Measurements from ENCODE around the gene TMEM143.

TMEM143 gene

GRCh38 chr19:48338802-48339503 is 24.8 kb downstream of the TMEM143 start:
- DNase-seq (ENCODE audit: low spot score), result no peak
- TF ChIP-seq CTCF (IDR thresholded peaks at IDR 0.05), result no peak
- no peak overlapping the region for H3K27ac ChIP-seq
- no peak overlapping the region for H3K4me3 ChIP-seq

GRCh38 chr19:48338253-48338755 is 25.4 kb downstream of the TMEM143 start:
- no peak overlapping the region for H3K27ac ChIP-seq
- no peak for DNase-seq (ENCODE audit: low spot score)
- H3K4me3 ChIP-seq, result no peak overlapping the region
- TF ChIP-seq CTCF (IDR thresholded peaks at IDR 0.05), result no peak

GRCh38 chr19:48333467-48334384 is 30.0 kb downstream of the TMEM143 start:
- Histone ChIP-seq H3K27ac (peak overlapping the region; percentile 63 to 90), H3K4me3 (peak overlapping the region; percentile 63)
- TF ChIP-seq CTCF (IDR thresholded peaks at IDR 0.05), result peak; percentile 77
- peak; percentile 90 for DNase-seq (ENCODE audit: low spot score)

- no peak for TF ChIP-seq CTCF (IDR thresholded peaks at IDR 0.05)
Measured at GRCh38 chr19:48332662-48333466, 30.9 kb downstream of the TMEM143 start.

GRCh38 chr19:48332351-48332661 is 31.4 kb downstream of the TMEM143 start:
- Histone ChIP-seq H3K4me3 (peak overlapping the region; percentile 63), H3K27ac (peak overlapping the region; percentile 63 to 90)
- DNase-seq (ENCODE audit: low spot score), result no peak
- no peak for TF ChIP-seq CTCF (IDR thresholded peaks at IDR 0.05)

More at GRCh38 chr19:48332662-48333466, 30.9 kb downstream of the TMEM143 start:
- DNase-seq (ENCODE audit: low spot score), result peak; percentile 88
- Histone ChIP-seq H3K4me3 (peak overlapping the region; percentile 63), H3K27ac (peak overlapping the region; percentile 63 to 90)

- H3K27ac ChIP-seq, result peak overlapping the region; percentile 36 to 80
- peak overlapping the region; percentile 59 for H3K4me3 ChIP-seq
- no peak for TF ChIP-seq CTCF (IDR thresholded peaks at IDR 0.05)
- no peak for DNase-seq (ENCODE audit: low spot score)
Measured at GRCh38 chr19:48330012-48330681, 33.6 kb downstream of the TMEM143 start.

Data from coronary artery (tissue), 2 donors.